NK-92 (cell line): ENCODE data around the gene C20orf144.

ENCODE experiments used
- DNase-seq: peaks from one replicate; lab custom pipeline; 2025; ENCODE audit not compliant: unreplicated experiment; lab: John Stamatoyannopoulos, UW

Gene C20orf144

GRCh38 chr20:33676121-33676520 is 14.0 kb downstream of the C20orf144 start:
- DNase-seq: no peak

GRCh38 chr20:33676652-33677645 is 14.8 kb downstream of the C20orf144 start:
- DNase-seq: no peak

GRCh38 chr20:33677991-33678702 is 16.0 kb downstream of the C20orf144 start:
- DNase-seq: no peak

- DNase-seq: no peak
Observed at GRCh38 chr20:33679758-33680485, 17.8 kb downstream of the C20orf144 start.

GRCh38 chr20:33680686-33681085 is 18.6 kb downstream of the C20orf144 start:
- DNase-seq: no peak

GRCh38 chr20:33681288-33681687 is 19.2 kb downstream of the C20orf144 start:
- DNase-seq: no peak

- DNase-seq: no peak
Observed at GRCh38 chr20:33681728-33682353, 19.7 kb downstream of the C20orf144 start.

GRCh38 chr20:33684533-33685327 is 22.6 kb downstream of the C20orf144 start:
- no peak for DNase-seq

GRCh38 chr20:33685328-33686099 is 23.4 kb downstream of the C20orf144 start:
- no peak for DNase-seq

- peak; percentile 73 for DNase-seq
Observed at GRCh38 chr20:33686100-33686983, 24.2 kb downstream of the C20orf144 start, which contains the start of gene E2F1. Gene E2F1, minus strand, starts transcription at chr20:33686385. Its CDS starts 121 bp downstream, at chr20:33686264.

GRCh38 chr20:33686984-33687366 is 24.8 kb downstream of the C20orf144 start:
- no peak for DNase-seq

GRCh38 chr20:33687370-33687915 is 25.3 kb downstream of the C20orf144 start:
- DNase-seq: no peak

GRCh38 chr20:33687993-33688937 is 26.1 kb downstream of the C20orf144 start:
- DNase-seq: no peak

GRCh38 chr20:33688938-33689424 is 26.9 kb downstream of the C20orf144 start:
- no peak for DNase-seq

- DNase-seq: no peak
Observed at GRCh38 chr20:33689493-33689892, 27.4 kb downstream of the C20orf144 start.

- no peak for DNase-seq
Observed at GRCh38 chr20:33689973-33690372, 27.8 kb downstream of the C20orf144 start.

- DNase-seq: no peak
Observed at GRCh38 chr20:33693289-33693688, 31.2 kb downstream of the C20orf144 start.
